Spleen (tissue), 7 donors: ENCODE results near the gene TENT5C.

Experiments used
- CTCF ChIP-seq, 11 experiments: fragments of 200-600 bp in 7 of 11; fragments of 450-650 bp in 4 of 11; sonication (generic) in 4 of 11; IDR thresholded peaks in 8 of 11; conservative IDR thresholded peaks in 3 of 11; 1 replicate in 7 of 11; 2 replicates in 4 of 11; pipeline versions ENCODE4 v1.4.0 to v1.8.0; 2016 to 2021; ENCODE audit warnings: antibody characterized with exemption in 11 of 11, inconsistent platforms in 4 of 11, mild to moderate bottlenecking in 1 of 11
- POLR2A ChIP-seq, 3 donors: fragments of 450-650 bp; IDR thresholded peaks; one replicate each; pipeline ENCODE4 v1.5.1; 2017; ENCODE audit warnings: antibody characterized with exemption in 3 of 3, mild to moderate bottlenecking in 1 of 3
- donor health status: DM: no; HTN: no; CAD: no; lungs with moderate emphysema.
- donor health status: DM: no; HTN: no; CAD: no.
- donor health status: DM: no; HTN: no; CAD: no.

GRCh38 chr1:117653195-117653594 lies 47.3 kb downstream of the TENT5C start:
- TF ChIP-seq CTCF (IDR thresholded peaks at IDR 0.05 in 8 of 11, conservative IDR thresholded peaks at IDR 0.05 in 3 of 11) (no peak), POLR2A (IDR thresholded peaks at IDR 0.05) (no peak)
